NCI-H1694 (cell line): ENCODE results near the gene CDH6.

Experiments used
- DNase-seq: peaks from one replicate; lab custom pipeline; 2025; lab: John Stamatoyannopoulos, UW

Gene CDH6

DNA sequence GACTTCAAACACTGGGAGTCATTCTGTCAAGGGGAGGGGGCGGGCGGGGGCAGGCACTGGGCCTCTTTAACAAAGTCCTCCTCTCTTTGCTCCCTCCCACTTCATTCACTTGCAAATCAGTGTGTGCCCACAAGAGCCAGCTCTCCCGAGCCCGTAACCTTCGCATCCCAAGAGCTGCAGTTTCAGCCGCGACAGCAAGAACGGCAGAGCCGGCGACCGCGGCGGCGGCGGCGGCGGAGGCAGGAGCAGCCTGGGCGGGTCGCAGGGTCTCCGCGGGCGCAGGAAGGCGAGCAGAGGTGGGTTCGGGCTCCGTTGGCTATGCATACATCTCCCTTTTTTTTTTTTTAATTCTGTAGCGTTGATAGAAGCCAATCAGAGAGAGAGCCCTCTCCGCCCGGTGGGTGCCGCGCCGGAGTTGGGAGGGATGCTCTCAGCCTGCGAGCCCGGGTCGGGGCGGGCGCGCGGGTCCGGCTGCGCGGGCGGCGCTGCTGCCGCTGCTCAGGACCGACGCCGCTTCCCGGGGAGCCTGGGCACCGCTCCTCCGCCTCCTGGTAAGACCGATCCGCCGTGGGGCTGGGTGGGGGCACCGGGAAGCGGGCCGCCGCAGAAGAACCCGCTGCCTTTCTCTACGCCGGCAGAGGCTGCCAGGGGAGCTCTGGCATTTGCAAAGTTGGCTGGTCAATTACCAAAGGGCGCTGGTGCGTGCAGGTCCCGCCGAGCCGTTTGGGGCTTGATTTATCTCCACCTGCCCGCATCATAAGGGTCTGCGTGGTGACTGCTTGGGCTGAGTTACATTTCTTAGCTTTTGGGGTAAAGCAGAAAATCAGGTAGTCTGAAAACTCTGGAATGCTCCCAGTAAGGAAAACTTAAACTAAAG, at the start of gene CDH6:
TSS of gene CDH6 (plus strand) at position 96 of the 877 bp plus-strand sequence. CDS start 73,788 bp downstream, outside the sequence.
- no peak for DNase-seq

GRCh38 chr5:31144364-31144763, 49.1 kb upstream of the CDH6 start:
- DNase-seq = no peak

- no peak for DNase-seq
Observed at GRCh38 chr5:31148959-31149475, 44.5 kb upstream of the CDH6 start.

- DNase-seq = no peak
Observed at GRCh38 chr5:31153521-31153920, 40.0 kb upstream of the CDH6 start.

- DNase-seq = no peak
Observed at GRCh38 chr5:31156631-31157160, 36.8 kb upstream of the CDH6 start.

GRCh38 chr5:31157720-31158119, 35.8 kb upstream of the CDH6 start:
- DNase-seq = no peak

DNA sequence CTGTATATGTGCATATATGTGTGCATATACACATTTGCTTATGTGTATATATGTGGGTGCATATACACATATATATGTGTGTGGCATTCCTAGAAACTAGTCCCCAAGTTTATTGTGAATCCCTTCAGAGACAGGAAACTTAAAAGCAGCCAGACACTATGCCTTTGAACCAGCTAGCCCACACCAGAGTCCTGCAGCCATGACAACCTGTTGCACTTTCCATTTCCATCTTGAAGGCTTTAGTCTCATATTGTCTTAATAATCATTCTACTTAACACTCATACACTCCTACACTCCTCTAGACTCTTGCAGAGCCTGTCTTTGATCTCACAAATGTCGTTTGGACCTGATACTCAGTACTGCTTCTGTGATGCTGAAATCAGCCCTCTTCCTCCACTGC, 34.8 kb upstream of the CDH6 start:
- no peak for DNase-seq

GRCh38 chr5:31161781-31162181, 31.7 kb upstream of the CDH6 start:
- DNase-seq = no peak

- DNase-seq = no peak
Observed at GRCh38 chr5:31165729-31166128, 27.8 kb upstream of the CDH6 start.

DNA sequence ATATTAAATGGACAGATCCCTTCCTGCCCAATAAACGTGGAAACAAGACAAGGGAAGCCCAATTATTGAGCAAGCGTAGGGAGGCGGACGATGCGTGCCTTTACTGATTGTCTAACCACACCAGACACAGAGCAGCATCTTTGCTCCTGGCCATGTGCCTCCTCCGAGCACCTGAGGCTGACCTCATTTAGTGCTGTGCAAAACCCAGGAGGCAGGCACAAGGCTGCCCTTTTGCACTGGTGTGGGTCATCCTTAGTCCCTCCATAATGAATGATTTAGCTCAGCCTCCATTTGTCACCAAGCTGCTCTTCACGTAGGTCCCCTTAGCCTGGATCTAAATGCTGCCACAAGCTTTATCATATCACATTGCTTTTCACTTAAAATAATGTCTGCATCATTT, 24.1 kb upstream of the CDH6 start:
- DNase-seq = no peak

DNA sequence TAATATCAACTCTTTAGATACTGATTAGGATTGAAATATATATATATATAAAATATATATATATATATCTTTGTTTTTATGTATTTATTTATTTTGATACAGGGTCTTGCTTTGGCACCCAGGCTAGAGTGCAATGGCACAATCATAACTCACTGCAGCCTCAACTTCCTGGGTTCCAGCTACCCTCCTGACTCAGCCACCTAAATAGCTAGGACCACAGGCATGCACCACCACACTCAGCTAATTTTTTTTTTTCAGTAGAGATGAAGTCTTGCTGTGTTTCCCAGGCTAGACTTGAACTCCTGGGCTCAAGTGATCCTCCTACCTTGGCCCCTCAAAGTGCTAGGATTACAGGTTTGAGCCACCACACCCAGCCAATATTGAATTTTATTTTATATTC, 20.6 kb upstream of the CDH6 start:
- DNase-seq = no peak

DNA sequence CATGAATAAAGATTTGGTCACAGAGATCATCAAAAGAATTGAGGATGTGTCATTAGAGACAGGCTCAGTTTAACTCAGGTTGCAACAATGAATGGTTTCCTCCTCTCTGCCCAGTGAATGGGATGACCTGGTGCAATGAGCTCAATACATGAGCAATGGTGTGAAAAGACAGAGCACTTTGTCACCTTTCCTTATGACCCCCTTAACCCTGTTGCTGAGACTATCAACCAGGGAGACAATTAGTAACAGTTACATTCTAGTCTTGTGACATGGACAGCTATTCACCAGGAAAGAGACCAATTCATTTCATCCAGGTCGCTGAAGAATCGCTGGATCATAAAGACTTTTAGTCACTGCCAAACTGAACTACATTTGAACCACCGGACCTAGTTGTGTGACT, 19.9 kb upstream of the CDH6 start:
- no peak for DNase-seq

DNA sequence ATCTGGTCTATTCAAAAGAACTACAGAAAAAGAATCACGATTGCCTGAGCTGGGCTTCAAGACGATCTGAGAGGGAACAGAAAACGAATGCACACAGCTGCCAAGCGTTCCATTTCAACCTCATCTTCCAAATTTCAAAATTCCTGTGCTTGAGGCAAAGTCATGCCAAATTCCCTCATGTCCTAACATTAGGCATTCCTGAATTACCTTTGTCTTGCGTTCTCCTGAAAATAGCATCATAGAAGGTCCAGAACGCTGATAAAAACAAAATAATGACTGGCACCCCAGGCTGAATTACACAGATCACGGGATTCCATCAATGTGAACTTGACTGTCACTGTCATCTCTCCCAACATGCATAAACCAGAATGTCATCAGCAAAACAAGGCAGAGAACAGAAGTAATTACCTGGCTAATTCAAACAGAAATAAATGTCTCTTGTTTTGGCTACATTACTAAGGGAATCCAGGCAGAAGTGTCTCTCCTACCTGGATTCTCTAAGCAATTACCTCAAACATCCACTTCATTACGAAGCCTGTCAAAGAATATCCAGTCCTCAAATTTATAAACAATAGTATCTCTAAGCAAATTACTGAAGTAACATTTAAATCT, 12.0 kb upstream of the CDH6 start:
- DNase-seq = no peak

- no peak for DNase-seq
Observed at GRCh38 chr5:31182136-31182535, 11.3 kb upstream of the CDH6 start.

DNA sequence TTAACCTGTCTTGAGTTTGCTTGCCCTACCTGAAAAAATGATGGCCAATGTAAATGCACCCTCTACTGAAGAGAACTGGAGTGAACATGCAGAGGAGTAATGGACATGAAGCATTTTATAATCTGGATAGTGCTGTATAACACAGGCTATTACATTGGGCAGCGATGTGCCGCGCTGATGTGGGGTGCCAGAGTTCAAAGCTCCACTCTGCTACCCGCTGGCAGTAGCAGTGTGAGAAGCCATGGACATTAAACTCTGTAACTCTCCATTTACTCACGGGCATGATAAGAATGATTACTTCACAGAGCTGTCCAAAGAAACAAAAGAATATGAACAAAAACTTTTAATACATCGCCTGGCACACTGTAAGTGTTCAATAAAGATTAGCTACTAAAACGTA, 7.5 kb upstream of the CDH6 start:
- DNase-seq = no peak

DNA sequence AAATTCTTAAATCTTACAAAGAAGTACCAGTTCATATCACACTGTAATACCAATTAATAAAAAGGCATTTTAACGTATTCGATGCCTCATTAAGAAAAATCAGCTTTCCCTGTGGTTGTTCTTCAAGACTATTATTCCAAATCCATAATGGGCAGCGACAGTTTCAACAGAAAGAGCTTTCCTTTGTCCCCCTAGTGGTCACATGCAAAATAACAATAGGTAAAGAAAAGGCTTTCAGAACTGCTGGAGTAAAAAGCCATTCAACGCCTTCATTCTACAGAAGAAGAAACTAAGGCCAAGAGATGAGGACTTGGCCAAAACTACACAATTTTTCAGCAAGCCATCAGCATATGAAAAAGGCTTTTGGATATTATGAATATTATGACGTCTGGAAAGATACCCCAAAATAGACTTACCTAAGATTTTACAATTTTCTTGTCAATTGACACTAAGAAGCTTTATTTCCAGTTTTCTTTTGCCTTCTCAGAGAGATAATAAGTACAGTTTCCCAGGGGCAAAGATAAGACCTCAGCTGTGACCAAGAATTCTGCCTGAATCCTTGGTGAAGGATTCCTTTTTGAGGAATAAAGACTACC, 6.7 kb upstream of the CDH6 start:
- peak; percentile 31 for DNase-seq

DNA sequence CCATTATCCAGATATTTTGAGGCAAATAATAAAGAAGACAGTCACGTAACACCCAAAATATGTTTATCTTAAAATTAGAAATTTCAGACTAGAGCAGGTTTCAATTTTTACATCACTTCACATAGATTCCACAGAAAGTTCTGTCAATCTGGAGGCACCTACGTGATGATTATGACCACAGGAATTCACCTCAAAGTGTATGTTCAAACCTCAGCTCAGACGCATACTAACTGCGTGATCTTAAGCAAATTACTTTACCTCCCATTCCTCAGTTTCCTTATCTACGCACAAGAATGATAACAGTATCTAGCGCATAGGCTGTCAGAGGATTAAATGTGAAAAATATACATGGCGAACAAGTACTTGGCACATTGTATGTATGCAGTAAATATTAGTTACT, 5.9 kb upstream of the CDH6 start:
- DNase-seq = no peak

DNA sequence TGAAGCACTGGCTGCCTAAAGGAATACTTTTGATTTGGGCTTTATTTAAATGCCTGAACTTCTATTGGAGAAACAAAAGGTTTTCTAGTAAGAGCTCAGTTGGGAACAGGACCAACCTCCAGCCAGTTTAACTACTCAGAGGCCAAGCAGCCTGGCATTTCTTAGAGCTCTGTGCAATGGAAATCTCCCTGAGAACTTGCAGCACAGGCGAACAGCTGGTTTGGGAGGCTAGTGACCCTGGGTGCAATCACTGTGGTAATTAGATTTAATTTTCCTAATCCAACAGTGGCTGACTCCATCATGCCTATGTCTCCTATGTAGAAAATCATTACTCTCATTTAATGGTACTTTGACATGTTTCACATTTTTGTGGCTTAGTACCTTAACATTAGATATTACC, 1.0 kb upstream of the CDH6 start:
- no peak for DNase-seq

DNA sequence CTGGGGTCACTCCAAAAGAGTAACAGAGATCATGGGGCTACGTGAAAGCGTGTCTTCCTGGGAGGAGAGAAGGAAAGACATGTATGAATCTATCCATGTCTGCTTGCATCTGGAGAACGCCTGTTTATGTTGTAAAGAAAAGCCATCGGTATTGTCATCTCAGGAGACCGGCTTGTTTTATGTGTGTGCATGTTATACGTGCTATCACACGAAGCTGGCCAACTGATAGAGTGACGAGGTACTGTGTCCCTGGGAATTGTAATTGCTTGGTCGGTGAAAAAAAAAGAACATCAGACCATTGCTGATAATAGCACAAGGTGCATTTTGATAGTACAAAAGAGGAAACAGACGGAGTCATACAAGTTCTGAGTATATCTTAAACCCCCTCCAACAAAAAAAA, 370 bp upstream of the CDH6 start:
- no peak for DNase-seq

GRCh38 chr5:31194468-31194813, 955 bp downstream of the CDH6 start:
- no peak for DNase-seq

- no peak for DNase-seq
Observed at GRCh38 chr5:31194892-31195555, 1.5 kb downstream of the CDH6 start.

GRCh38 chr5:31196309-31196708, 2.8 kb downstream of the CDH6 start:
- DNase-seq = no peak
